ENCODE results near the gene C4BPA.

DNA sequence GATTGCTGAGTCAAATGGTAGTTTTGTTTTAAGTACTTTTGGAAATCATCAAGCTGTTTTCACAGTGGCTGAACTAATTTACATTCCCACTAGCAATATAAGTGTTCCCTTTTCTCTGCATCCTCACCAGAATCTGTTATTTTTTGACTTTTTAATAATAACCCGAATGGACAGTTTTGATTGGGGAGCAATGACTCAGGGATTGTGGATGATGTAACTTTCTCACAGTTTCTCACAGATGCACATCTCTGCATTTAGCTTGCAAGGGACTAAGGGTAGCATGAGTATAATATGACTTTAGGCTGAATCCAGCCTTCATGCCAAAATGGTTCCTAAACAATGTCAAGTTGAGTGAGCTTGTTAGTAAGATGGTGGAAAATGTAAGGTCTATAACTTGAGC lies 90.2 kb downstream of the C4BPA start:
- TF ChIP-seq TAF1 (IDR thresholded peaks at IDR 0.05; ENCODE audit: borderline replicate concordance, insufficient read depth, low read length) (no peak), POLR2AphosphoS5 (IDR thresholded peaks at IDR 0.05; ENCODE audit: low read depth, low read length) (no peak), FOXP2 (optimal IDR thresholded peaks at IDR 0.05; ENCODE audit: borderline replicate concordance, extremely low read depth, extremely low read length, insufficient read depth) (no peak), SIN3A (IDR thresholded peaks at IDR 0.05; ENCODE audit: borderline replicate concordance, insufficient read depth, low read length) (no peak)
- TF ChIP-seq, protein P1, sequence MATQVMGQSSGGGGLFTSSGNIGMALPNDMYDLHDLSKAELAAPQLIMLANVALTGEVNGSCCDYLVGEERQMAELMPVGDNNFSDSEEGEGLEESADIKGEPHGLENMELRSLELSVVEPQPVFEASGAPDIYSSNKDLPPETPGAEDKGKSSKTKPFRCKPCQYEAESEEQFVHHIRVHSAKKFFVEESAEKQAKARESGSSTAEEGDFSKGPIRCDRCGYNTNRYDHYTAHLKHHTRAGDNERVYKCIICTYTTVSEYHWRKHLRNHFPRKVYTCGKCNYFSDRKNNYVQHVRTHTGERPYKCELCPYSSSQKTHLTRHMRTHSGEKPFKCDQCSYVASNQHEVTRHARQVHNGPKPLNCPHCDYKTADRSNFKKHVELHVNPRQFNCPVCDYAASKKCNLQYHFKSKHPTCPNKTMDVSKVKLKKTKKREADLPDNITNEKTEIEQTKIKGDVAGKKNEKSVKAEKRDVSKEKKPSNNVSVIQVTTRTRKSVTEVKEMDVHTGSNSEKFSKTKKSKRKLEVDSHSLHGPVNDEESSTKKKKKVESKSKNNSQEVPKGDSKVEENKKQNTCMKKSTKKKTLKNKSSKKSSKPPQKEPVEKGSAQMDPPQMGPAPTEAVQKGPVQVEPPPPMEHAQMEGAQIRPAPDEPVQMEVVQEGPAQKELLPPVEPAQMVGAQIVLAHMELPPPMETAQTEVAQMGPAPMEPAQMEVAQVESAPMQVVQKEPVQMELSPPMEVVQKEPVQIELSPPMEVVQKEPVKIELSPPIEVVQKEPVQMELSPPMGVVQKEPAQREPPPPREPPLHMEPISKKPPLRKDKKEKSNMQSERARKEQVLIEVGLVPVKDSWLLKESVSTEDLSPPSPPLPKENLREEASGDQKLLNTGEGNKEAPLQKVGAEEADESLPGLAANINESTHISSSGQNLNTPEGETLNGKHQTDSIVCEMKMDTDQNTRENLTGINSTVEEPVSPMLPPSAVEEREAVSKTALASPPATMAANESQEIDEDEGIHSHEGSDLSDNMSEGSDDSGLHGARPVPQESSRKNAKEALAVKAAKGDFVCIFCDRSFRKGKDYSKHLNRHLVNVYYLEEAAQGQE (IDR thresholded peaks at IDR 0.05; ENCODE audit: insufficient read depth in 1 of 2, low read depth in 2 of 2, low read length in 2 of 2) = no peak

Measured in PFSK-1 (cell line).